MM.1S (cell line): ENCODE results near the gene CPT1B.

Experiments used
- DNase-seq: peaks from one replicate; pipeline ENCODE4 v3.0.0-alpha.2; 2015
- H2AFZ ChIP-seq: fragments of 300-600 bp; sonication (generic); 2 replicates; pipeline ENCODE4 v1.6.0; 2016; ENCODE audit warnings: antibody characterized with exemption, low read length
- H3F3A ChIP-seq: fragments of 300-600 bp; sonication (generic); 2 replicates; pipeline ENCODE4 v1.6.1; 2016; ENCODE audit warnings: mild to moderate bottlenecking, antibody characterized with exemption, low read length, moderate library complexity, mixed read lengths; ENCODE audit not compliant: insufficient read depth
- H3K27ac ChIP-seq: fragments of 300-600 bp; sonication (generic); 2 replicates; pipeline ENCODE4 v1.5.1; 2016; ENCODE audit warnings: mild to moderate bottlenecking, low read length
- H3K27me3 ChIP-seq: fragments of 300-600 bp; sonication (generic); replicated peaks from 2 replicates; pipeline ENCODE4 v1.6.0; 2016; ENCODE audit warnings: low read length; ENCODE audit not compliant: insufficient read depth
- H3K36me3 ChIP-seq: fragments of 300-600 bp; sonication (generic); replicated peaks from 2 replicates; pipeline ENCODE4 v1.6.1; 2016; ENCODE audit warnings: mild to moderate bottlenecking, low read length, mixed read lengths; ENCODE audit not compliant: insufficient read depth
- H3K4me1 ChIP-seq: fragments of 300-600 bp; sonication (generic); 2 replicates; pipeline ENCODE4 v1.6.1; 2016; ENCODE audit warnings: low read length, mixed read lengths
- H3K4me2 ChIP-seq: fragments of 300-600 bp; sonication (generic); 2 replicates; pipeline ENCODE4 v1.6.0; 2016; ENCODE audit warnings: low read depth, low read length
- H3K4me3 ChIP-seq: fragments of 300-600 bp; sonication (generic); 2 replicates; pipeline ENCODE4 v1.5.1; 2016; ENCODE audit warnings: low read length, mixed read lengths
- H3K79me2 ChIP-seq: fragments of 300-600 bp; sonication (generic); 2 replicates; pipeline ENCODE4 v1.6.1; 2016; ENCODE audit warnings: mixed run types, low read length, mixed read lengths
- H3K9ac ChIP-seq: fragments of 300-600 bp; sonication (generic); 2 replicates; pipeline ENCODE4 v1.6.1; 2016; ENCODE audit warnings: low read length, mixed read lengths
- H3K9me2 ChIP-seq: fragments of 300-600 bp; sonication (generic); replicated peaks from 2 replicates; pipeline ENCODE4 v1.6.1; 2016; ENCODE audit warnings: mild to moderate bottlenecking, low read length, mixed read lengths; ENCODE audit not compliant: insufficient read depth
- H3K9me3 ChIP-seq: fragments of 300-600 bp; sonication (generic); replicated peaks from 2 replicates; pipeline ENCODE4 v1.6.1; 2016; ENCODE audit warnings: mild to moderate bottlenecking, low read length, mixed read lengths; ENCODE audit not compliant: insufficient read depth
- H4K20me1 ChIP-seq: fragments of 300-600 bp; sonication (generic); 2 replicates; pipeline ENCODE4 v1.6.1; 2016; ENCODE audit warnings: mild to moderate bottlenecking, low read length, moderate library complexity, mixed read lengths; ENCODE audit not compliant: insufficient read depth
- EZH2 ChIP-seq: fragments of 300-600 bp; sonication (generic); optimal IDR thresholded peaks from 2 replicates; pipeline ENCODE3; 2017; ENCODE audit warnings: low read depth, mild to moderate bottlenecking, antibody characterized with exemption, low read length, mixed read lengths
- EZH2phosphoT487 ChIP-seq: fragments of 300-600 bp; sonication (generic); IDR thresholded peaks from 2 replicates; pipeline ENCODE4 v1.6.1; 2018; ENCODE audit warnings: antibody characterized with exemption, low read length
- TF ChIP-seq, protein P1 (sequence below): fragments of 300-600 bp; sonication (generic); IDR thresholded peaks from 2 replicates; pipeline ENCODE4 v1.5.1; 2016; ENCODE audit warnings: antibody characterized with exemption, low read length, mixed read lengths

Gene CPT1B

DNA sequence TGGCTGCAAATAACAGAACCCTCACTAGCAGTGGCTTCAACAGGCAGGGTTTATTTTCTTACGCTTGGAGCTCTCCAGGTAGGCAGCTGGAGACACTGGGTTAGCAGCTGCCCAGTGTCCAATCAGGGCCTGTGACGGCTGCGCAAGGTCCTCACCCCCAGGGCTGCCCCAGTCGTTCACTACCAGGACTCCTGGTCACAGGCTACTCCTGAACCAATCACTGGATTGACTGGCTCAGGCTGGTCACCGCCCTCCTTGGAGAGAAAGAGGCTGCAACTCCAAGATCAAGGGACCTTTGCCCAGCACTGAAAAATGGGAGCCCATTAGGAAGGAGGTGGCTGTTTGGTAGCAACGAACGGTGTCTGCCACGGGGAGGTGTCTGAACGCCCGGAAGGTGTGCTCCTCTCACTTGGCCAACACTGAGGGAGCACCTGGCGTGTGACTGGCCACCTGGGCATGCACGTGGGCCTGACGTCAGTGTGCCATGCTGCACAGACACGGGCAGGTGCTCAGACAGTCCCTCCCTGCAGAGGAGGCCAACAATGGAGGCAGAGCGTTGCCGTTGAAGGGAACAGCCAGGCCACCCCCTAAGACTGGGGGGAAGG is 44.6 kb upstream of the CPT1B start:
- H3K27ac ChIP-seq: peak overlapping the region; percentile 71; the same call in 1 of the 2 replicates
- no peaks in the 10 kb centered on the region for H3K36me3 ChIP-seq
- H3K4me1 ChIP-seq: peaks cover 29% of the 10 kb centered on the region

DNA sequence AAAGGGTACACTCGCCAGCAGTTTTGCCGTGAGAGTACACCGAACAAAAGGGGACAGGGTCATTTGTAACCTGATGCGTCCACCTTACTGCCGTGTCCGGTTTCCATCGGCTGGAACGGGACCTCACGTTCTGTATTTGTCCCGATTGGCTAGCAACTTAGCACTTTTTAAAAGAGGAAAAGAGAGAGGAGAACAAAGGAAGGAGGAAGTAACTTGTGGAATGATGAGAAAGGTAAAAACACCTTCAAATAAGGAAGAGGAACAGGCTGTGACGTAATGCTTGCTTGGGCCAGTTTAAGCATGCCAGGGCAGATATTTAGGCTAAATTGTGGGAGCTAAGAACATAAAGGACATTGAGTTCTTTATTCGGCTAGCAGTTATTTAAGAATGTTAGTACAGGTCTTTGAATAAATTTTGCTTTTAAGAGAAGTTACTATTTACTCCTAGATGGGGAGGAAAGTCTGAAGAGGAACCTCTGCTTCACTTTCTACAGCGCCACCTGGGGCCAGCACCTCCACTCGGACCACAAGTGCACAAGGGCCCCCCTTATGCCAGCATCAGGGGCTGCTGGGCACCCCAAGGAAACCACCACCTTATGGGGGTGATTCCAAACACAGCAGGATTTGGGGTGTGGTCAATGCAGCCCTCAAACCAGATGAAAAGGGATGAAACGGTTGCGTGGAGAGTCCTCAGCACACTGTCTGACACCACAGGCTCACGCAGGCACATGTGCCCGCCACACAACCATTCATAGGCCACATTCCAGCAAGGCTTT is 43.9 kb upstream of the CPT1B start:
- Histone ChIP-seq H3F3A (peaks cover 18% of the 10 kb centered on the region), H3K9me2 (no peaks in the 10 kb centered on the region), H3K4me3 (peak overlapping the region; percentile 73), H3K9ac (peak overlapping the region; percentile 40; the same call in 1 of the 2 replicates), H3K36me3 (no peaks in the 10 kb centered on the region), H3K27me3 (no peaks in the 10 kb centered on the region), H3K27ac (peak overlapping the region; percentile 71; the same call in 1 of the 2 replicates), H4K20me1 (no peaks in the 10 kb centered on the region), H3K9me3 (no peaks in the 10 kb centered on the region), H3K4me1 (peaks cover 26% of the 10 kb centered on the region), H3K79me2 (peaks cover 7% of the 10 kb centered on the region), H2AFZ (peak overlapping the region; percentile 70), H3K4me2 (peak overlapping the region; percentile 96)
- peak; percentile 15 for DNase-seq
- TF ChIP-seq EZH2 (no peak), EZH2phosphoT487 (no peak)
- TF ChIP-seq, protein P1, sequence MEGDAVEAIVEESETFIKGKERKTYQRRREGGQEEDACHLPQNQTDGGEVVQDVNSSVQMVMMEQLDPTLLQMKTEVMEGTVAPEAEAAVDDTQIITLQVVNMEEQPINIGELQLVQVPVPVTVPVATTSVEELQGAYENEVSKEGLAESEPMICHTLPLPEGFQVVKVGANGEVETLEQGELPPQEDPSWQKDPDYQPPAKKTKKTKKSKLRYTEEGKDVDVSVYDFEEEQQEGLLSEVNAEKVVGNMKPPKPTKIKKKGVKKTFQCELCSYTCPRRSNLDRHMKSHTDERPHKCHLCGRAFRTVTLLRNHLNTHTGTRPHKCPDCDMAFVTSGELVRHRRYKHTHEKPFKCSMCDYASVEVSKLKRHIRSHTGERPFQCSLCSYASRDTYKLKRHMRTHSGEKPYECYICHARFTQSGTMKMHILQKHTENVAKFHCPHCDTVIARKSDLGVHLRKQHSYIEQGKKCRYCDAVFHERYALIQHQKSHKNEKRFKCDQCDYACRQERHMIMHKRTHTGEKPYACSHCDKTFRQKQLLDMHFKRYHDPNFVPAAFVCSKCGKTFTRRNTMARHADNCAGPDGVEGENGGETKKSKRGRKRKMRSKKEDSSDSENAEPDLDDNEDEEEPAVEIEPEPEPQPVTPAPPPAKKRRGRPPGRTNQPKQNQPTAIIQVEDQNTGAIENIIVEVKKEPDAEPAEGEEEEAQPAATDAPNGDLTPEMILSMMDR: peak; percentile 47

More for the DNA sequence above, 44.6 kb upstream of the CPT1B start:
- Histone ChIP-seq H3K27me3 (no peaks in the 10 kb centered on the region), H3K4me2 (peak overlapping the region; percentile 96; the same call in 1 of the 2 replicates), H2AFZ (peak overlapping the region; percentile 10; the same call in 1 of the 2 replicates), H3K79me2 (peaks cover 14% of the 10 kb centered on the region), H3K9ac (peak overlapping the region; percentile 37; the same call in 1 of the 2 replicates), H3K9me2 (no peaks in the 10 kb centered on the region), H4K20me1 (no peaks in the 10 kb centered on the region), H3K9me3 (no peaks in the 10 kb centered on the region), H3F3A (peaks cover 18% of the 10 kb centered on the region), H3K4me3 (peak overlapping the region; percentile 11; the same call in 1 of the 2 replicates)
- DNase-seq: peak; percentile 83
- TF ChIP-seq, protein P1: peak; percentile 14; the same call in 1 of the 2 replicates
- TF ChIP-seq EZH2phosphoT487: no peak

DNA sequence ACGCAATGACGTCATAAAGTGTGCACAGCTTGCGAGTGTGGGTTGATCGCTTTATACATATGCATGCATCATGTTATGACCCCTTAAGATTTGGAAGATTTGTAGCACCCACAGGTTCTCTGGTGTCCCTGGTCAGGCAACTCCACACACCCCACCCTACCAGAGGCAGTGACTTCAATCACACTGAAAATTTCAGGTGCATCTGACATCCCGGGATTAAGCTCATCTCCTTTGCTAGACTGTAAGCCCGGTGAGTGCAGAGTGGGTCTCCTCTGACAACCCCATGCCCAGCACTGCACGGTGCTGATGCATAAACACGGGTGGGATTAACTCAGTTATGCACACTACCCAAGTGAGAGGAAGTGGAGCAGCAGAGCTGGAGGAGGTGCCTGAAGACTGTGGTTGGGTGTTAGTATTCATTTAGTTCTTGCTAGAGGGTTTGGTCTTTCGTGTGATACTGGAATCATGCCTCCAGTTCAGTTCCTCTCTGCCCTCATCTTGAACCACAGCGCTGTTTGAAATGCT is 43.2 kb upstream of the CPT1B start:
- peak; percentile 38 for DNase-seq
- H3K4me3 ChIP-seq: peak overlapping the region; percentile 73
- H3F3A ChIP-seq: peaks cover 18% of the 10 kb centered on the region
- H3K9ac ChIP-seq: peak overlapping the region; percentile 40; the same call in 1 of the 2 replicates
- H3K9me3 ChIP-seq: no peaks in the 10 kb centered on the region
- H3K27ac ChIP-seq: peak overlapping the region; percentile 71; the same call in 1 of the 2 replicates
- H2AFZ ChIP-seq: peak overlapping the region; percentile 70
- H3K9me2 ChIP-seq: no peaks in the 10 kb centered on the region
- no peaks in the 10 kb centered on the region for H3K27me3 ChIP-seq
- peak overlapping the region; percentile 96 for H3K4me2 ChIP-seq
- H4K20me1 ChIP-seq: no peaks in the 10 kb centered on the region
- TF ChIP-seq EZH2phosphoT487 (no peak), EZH2 (no peak)
- TF ChIP-seq, protein P1: no peak
- H3K79me2 ChIP-seq: 0 out of 2 replicates have a peak, but pooled peaks cover under 1% of the 10 kb centered on the region
- peaks cover 24% of the 10 kb centered on the region for H3K4me1 ChIP-seq
- H3K36me3 ChIP-seq: no peaks in the 10 kb centered on the region
